Measurements from ENCODE around the gene LKAAEAR1.
"Not testable (repeated sequence)": the region's sequence is repeated elsewhere in the genome, so short reads cannot be mapped to it uniquely, and the experiment has no call there.

The LKAAEAR1 gene, protein sequence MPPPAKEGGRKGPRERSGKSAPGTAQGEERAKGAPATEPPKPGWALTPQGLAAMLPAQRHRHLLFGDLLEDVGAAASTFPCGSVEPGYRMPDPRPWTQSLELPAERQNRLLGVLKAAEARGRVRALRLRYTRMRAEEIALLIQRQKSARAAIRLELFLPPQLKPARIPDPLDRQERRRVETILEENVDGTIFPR

DNA sequence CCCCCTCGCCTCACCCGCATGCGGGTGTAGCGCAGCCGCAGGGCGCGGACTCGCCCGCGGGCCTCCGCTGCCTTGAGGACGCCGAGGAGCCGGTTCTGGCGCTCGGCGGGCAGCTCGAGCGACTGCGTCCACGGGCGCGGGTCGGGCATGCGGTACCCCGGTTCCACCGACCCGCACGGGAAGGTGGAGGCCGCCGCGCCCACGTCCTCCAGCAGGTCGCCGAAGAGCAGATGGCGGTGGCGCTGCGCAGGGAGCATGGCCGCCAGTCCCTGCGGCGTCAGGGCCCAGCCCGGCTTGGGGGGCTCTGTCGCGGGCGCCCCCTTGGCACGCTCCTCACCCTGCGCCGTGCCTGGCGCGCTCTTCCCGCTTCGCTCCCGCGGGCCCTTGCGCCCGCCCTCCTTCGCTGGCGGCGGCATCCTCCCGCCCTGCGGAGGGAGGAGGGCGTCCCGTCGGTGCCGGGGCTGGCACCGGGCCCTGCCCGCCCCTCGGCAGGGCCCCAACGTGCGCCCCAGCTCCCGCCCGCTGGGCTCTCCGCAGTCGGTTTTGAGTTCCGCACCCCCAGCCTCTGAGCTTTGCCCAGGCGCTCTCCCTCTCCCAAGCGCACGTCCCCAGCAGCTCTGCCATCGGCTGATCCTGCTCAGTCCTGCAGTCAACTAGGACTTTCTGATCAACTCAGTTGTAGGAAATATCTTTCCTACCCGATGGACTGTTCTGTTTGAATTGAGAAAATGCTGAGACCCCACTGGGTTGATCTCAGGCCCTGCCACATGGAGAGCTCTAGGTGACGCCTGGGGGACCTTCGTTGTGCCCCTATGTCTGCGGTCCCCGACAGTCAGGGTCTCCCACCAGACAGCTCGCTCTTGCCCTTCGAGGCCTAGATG is at the start of gene LKAAEAR1:
Gene LKAAEAR1 (minus strand): TSS at position 595 of the 881 bp plus-strand sequence. CDS start 179 bp downstream, at position 416.
- no peak for DNase-seq

DNA sequence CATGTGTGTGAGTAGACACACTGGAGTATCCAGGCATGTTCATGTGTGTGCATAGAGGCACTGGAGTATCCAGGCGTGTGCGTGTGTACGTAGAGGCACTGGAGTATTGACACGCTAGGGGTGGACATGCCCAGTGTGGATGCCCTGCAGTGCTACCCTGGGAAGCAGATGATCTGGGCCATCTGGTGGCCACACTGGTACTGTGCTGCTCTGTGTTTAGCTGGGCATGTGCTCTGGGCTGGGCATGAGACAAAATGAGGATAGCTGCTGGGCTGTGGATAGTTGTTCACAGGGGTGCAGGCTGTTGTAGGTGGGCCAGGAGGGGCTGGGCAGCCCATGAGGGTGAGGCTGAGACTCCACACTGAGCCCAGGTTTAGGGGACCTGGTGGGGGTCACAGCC is 47.2 kb upstream of the LKAAEAR1 start:
- DNase-seq, result no peak

DNA sequence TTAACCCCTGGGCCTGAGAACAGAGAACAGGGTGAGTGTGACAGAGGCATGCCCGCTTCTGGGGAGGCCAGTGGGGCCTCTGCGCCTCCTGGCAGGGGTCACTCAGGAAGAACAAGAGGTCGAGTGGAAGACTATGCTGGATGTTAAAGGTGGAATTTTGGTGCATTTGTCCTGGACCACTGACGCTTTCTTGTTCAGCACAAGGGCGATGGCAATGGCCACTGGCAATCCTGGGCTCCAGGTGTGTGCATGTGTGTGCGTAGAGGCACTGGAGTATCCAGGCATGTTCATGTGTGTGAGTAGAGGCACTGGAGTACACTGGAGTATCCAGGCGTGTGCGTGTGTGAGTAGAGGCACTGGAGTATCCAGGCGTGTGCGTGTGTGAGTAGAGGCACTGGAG is 46.7 kb upstream of the LKAAEAR1 start:
- no peak for DNase-seq

DNA sequence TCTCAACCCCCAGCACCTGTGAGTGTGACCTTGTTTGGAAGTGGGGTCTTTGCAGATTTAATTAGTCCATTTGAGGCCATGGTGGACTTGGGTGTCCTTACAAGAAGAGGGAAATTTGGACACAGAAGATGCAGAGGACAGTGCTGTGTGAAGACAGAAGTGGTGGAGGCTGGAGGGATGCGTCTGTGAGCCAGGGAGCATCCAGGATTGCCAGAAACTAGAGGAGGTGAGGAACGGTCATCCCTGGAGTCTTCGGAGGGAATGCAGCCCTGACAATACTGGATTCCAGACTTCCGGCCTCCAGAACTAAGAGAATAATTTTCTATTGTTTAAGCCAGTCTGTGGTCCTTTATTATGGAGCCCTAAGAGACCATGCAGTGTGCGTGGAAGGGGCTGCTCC is 46.1 kb upstream of the LKAAEAR1 start:
- DNase-seq, result no peak

DNA sequence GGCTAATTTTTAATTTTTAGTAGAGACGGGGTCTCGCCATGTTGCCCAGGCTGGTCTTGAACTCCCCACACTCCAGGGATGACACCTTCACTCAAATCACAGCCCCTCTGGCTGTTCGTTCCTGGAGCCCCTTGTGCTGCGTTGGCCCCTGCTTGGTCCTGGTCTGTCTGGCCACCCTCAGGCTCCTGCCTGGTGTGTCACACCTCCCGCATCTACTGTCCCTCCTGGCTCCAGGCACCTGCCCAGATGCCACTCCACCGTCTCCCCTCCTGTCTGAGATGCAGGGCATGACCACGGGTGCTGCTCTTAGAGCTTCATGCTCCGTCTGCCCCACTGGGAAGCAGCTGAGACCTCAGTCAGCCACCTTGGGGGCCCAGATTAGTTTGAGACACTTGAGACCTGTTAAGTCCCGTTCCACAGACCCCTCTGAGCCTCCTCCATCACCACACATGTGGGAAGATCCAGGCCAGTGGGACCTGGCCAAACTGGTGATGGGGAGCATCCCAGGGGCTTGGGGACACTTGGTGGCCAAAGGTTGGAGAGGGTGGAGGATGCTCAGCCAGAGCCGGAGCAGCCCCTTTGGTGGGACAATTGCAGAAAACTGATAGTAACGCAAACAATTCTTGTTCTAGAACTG is 45.1 kb upstream of the LKAAEAR1 start:
- DNase-seq, result no peak

DNA sequence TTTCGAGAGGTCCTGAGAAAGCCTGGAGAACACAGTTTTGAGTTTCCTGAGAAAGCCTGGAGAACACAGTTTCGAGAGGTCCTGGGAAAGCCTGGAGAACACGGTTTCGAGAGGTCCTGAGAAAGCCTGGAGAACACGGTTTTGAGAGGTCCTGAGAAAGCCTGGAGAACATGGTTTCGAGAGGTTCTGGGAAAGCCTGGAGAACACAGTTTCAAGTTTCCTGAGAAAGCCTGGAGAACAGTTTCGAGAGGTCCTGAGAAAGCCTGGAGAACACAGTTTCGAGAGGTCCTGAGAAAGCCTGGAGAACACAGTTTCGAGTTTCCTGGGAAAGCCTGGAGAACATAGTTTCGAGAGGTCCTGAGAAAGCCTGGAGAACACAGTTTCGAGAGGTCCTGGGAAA is 39.3 kb upstream of the LKAAEAR1 start:
- not testable (repeated sequence) for DNase-seq

DNA sequence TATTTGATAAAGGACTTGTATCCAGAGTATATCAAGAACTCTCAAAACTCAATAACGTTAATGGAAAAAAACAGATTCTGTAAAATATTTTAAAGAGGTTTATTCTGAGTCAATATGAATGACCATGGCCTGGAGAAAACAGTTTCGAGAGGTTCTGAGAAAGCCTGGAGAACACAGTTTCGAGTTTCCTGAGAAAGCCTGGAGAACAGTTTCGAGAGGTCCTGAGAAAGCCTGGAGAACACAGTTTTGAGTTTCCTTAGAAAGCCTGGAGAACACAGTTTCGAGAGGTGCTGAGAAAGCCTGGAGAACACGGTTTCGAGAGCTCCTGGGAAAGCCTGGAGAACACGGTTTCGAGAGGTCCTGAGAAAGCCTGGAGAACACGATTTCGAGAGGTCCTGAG is 38.7 kb upstream of the LKAAEAR1 start:
- DNase-seq, result not testable (repeated sequence)

DNA sequence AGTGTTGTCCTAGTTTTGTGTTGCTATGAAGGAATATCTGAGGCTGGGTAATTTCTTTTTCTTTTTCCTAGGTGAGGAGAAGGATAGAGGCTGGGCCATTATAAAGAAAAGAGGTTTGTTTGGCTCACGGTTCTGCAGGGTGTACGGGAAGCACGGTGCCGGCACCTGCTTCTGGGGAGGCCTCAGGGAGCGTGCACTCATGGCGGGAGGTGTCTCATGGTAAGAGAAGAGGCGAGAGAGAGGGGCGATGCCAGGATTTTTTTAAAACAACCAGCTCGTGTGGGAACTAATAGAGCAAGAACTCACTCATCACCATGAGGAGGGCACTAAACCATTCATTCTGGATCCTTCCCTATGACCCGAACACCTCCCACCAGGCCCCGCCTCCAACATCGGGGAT is 37.4 kb upstream of the LKAAEAR1 start:
- DNase-seq, result no peak

DNA sequence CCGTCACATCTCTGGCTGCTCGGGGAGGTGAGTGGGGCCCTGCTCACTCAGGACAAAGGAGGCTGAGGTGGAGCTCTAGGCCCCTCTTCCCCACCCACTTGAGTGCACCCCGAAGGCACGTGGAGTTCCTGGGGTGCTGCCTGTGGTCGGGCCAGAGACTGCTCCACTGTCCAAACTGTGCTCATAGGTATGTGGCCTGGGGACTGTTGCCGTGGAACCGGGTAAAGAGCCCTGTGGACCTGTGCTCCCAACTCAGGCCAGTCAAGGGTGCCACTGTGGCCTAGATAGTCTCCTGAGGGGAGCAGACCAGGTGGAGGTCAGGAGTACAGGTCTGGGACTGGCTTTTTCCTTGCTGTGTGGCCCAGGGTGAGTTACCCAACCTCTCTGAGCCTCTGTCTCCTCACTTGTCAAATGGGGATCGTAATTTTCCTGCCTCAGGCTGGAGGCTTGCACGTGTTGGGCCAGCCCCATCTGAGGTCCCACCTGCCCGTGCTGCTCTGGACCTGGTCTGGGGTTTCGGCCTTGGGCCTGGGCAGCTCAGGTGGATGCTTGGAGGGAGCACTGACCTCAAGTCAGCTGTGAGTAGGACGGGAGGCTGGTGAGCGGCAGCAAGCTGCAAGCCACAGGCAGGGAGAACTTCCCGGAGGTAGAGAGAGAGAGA is 35.6 kb upstream of the LKAAEAR1 start:
- DNase-seq, result no peak

DNA sequence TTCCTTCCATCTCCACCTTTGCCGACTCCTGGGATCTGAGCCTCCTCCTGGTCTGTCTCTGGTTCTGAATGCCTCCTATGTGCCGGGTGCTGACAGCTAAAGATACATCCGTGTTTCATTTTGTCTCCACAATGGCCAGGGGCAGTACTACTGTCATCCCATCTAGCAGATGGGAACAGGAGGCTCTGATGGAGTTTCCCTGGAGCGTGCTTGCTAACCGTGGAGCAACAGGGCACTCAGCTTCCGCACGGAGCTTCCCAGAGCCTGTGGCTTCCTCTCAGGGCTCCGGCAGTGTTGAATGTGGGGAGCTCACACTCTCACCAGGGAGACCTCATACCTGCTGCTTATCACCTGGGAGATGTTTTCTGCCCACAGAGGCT is 35.1 kb upstream of the LKAAEAR1 start:
- peak; percentile 19 to 20 for DNase-seq

DNA sequence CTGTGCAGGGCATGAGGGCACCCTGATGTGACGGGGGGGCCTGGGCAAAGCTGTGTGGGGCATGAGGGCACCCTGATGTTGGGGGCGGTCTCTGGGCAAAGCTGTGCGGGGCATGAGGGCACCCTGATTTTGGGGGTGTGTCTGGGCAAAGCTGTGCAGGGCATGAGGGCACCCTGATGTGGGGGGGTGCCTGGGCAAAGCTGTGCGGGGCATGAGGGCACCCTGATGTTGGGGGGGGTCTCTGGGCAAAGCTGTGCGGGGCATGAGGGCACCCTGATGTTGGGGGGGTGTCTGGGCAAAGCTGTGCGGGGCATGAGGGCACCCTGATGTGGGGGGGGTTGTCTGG is 33.2 kb upstream of the LKAAEAR1 start:
- DNase-seq, result peak in 1 of 2 experiments; percentile 5

DNA sequence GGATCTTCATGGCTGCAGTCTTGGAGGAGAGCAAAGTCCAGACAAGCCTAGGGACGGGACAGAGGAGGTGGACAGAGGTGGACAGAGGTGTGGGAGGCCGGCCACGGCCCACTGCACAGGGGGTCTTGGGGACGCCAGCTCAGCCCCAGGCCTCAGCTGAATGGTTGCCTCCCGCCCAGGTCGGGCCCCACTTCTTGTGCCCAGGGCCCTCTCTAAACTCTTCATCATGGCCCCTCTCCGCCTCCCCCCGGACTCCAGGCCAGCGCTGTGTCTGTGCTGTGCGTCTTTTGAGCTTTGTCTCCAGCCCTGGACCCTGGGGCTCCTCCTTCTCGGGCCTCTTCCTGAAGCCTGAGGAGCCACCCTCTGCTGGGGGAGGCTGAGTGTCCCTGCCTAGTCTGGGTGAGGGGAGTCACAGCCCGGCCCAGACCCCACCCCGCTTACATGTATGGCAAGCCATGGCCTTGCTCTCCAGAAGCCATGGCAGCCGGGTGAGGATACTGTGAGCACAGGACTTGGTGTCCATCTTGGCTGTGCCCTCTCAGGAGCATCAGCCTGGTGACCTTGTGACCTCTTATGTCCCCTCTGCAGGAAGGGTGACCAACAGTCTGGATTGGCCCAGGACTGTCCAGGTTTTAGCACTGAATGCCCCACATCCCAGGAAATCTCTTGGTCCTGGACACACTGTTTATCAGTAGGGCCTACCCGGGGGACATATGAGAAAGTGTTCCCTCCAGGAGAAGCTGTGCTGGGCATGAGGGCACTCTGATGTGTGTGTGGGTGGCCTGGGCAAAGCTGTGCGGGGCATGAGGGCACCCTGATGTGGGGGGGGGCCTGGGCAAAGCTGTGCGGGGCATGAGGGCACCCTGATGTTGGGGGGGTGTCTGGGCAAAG is 32.6 kb upstream of the LKAAEAR1 start:
- DNase-seq, result peak; percentile 6 to 10

DNA sequence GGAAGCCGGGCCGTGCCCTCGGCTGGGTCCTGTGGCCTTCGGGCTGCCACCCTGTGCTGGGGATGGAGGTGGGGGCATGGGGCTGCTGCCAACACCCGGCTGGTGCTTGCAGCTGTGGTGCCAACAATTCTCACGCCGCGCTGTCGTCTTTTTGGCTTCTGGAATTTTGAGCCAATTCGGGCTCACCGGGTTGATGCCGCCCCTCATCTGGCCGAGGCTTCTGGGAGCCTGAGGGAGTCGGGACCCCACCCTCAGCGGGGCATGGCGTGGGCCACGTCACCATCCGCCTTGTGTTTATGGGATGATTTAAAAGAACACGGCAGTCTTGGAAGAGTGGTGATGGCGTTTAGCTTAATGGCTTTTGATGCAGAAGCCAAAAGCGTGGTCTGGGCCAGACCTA is 31.8 kb upstream of the LKAAEAR1 start:
- peak in 1 of 2 experiments; percentile 10 for DNase-seq

DNA sequence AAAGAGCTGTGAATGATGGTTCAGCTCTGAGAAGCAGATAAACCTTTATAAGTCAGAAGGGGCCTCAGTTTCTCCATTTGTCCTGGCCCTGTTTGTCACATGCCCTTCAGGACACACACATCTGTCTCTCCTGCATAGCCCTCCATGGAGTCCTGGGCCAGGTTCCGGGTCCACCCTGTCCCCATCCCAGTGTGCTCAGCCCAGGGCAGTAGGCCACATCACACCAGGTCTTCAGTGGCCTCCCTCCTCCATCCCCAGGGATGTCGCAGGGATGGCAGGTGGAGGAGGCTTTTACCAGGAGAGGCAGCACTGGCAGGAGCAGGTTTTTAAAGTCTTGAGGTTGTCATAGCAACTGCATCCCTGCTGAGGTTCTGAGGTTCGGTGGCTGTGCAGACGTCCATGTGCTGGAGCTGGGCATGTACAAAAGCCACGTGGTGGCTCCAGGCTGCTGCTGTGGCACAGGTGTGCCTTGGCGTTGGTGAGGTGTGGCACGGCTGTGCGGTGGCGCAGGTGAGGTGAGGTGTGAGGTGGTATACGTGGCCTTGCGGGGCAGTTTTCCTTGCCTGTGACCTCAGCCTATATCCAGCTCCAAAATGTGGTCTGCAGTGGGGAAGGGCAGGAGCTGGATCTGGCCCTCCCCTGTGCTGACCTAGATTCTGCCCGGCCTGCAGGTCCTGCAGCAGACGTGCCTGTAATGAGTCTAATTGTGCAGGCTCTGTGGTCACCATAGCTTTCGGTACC is 31.1 kb upstream of the LKAAEAR1 start:
- peak in 1 of 2 experiments; percentile 11 for DNase-seq

DNA sequence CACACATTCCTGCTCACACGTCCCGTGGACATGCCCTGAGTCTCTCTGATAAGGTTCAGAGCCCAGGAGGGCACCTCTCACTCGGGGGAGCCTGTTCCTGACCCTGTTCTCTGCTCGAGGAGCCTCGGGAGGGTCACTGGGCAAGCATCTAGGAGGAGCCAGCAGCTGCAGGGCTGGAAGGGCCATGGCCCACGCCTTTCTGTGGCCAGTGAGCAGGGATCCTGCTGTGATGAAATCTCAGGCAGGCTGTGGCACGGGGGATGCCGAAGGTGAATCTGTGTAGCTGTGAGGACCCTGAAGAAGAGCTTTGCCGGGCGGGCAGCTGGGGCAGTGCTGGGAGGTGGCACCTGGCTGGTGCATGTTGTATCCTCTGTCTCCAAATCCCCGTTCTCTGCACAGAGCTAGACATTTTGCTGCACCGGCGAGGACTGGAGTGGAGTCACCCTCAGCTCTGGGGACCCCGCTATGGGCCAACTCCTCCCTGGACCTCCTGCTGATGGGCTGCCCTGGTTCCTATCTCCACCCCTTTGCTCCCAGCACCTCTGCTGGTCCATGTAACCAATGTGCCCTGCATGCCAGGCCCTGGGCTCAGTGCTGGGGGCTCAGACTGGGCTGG is 30.3 kb upstream of the LKAAEAR1 start:
- DNase-seq, result peak in 1 of 2 experiments; percentile 7

DNA sequence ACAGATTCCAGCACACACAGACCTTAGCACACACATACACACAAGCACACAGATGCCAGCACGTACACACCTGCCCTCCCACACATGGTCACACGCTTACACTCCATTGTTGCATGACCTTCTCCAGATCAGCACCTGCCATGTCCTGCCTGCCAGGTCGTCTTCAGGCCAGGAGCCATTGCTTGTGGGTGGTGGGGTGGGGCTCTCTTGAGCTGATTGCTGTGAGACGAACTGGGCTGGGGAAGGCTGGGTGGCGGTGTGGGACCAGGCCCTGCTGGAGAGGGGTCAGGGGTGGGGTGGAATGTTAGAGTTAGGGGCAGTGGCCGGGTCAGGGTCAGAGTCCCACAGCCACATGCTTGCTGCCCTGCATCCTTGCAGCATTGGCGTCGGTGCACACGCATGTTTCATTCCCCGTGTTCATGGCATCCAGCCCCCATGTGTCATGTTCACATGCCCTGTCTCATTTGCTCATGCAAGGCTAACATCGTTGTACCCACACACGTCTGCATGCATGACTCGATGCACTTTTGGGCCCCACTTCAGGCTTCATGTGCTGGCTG is 29.7 kb upstream of the LKAAEAR1 start:
- DNase-seq, result peak; percentile 11 to 14

DNA sequence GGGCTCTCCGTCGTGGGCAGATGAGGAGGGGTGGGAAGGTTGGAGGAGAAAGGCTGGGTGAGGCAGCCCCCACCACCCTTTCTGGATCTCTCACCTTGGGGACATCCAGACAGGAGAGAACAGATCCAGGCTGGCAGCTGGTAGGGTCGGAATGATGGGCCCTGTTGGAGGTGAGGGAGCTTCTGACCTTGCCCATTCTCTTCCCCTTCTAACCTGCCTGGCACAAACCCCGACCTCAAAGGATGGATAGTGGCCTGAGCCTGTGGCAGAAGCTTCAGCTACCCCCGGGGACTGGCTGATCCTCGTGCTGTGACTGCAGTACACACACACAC is 29.2 kb upstream of the LKAAEAR1 start:
- peak in 1 of 2 experiments; percentile 11 for DNase-seq

DNA sequence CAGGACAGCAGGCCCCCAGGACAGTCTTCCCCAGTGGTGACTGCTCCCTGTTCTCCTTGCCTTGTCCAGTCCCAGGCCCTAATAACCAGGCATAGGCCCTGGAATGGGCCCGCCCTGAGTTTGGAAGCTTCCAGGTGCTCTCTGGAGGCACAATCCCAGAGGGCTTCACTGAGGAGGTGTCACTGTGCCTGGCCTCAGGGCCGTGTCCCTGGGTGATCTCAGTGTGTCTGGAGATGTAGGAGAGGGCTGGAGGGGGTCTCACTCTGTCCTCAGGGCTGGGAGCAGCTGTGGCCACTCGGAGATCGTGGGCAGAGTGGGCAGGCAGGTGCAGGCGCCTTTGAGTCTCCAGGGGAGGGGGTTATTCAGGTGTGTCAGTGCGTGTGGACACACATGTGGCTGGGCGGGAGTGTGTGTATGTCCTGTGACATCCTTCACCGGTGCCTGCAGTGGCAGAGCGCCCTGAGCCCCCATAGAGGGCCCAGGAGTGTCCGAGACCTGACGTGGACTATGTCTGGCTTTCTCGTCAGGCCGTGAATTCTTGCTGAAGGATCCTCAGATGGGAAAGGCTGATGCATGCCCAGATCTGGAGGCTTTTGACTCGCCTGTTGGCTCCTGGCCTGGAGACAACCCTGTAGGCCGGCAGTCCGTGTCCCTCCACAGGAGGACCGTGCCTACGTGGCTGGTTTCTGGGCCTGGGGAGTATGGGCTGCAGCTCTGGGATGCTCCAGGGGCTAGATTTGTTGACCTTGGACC is 28.7 kb upstream of the LKAAEAR1 start:
- DNase-seq, result peak; percentile 12

DNA sequence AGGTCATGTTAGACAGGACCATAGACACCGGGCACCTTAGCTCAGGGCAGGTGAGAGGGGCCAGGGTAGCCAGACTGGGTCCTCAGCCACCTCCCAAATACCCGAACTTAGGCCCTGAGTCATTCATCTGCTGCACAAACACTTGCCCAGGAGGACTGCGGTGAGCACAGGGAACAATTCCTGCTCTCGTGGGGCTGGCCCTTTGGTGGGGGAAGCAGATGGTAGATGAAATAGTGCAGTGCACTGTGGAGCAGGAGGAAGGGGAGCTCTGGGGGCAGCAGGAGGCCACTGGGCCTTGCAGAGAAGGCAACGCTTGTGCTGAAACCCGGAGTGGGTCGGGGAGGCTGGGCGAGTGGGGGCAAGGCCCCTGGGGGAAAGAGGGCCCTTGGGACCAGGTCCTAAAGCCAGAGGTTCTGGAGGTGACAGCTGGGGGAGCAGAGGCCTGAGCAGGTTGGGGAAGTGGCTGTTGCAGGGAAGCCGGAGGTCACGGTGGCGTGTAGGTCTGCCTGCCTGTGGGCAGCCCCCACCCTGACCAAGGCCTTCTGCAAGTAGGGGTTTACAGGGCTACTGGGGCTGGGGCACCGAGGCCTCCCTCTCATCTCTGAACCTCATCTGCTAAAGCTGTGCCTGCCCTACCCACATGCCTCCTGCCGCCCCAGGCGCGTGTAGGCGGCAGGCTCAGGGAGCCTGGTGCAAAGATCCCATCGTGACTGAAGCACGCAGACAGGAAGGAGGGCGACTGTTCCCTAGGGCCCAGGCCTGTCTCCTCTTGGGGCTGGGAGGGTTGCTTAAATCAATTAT is 27.8 kb upstream of the LKAAEAR1 start:
- DNase-seq, result peak; percentile 10 to 13
